HG02840 (cell line): Measurements from ENCODE around the gene TFIP11.

Experiments used
- ATAC-seq: cut with Tn5 transposase; IDR thresholded peaks from one replicate; pipeline ENCODE4 v1.9.1; 2021; ENCODE audit warnings: mild to moderate bottlenecking, moderate library complexity, moderate number of reproducible peaks; ENCODE audit not compliant: unreplicated experiment, low FRiP score

The TFIP11 gene

DNA sequence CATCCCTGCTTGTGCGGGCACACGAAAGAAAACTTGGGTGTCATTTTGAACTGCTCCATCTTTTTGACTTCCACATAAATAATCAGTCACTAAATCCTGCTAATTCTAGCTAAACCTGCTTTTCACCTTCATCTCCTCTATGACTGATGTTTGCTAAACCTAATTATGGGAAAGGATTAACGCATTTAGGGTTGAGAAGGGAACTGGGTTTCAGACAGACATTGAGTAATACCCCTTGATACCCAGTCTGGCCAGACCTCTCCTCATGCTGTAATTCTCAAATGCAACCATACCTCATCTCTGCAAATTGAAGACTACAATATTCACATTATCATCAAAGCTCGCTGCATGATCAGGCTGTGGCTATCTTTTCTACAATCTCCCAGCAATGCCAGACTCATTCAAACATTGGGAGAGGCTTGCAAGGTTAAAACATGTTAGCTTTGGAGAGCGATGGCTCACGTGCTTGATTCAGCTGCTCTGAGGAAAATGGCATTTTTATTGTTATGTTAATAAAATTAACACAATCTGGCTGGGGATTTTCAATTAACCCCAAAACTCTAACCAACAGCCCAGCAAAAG lies 31.1 kb downstream of the TFIP11 start:
- ATAC-seq = no peak

DNA sequence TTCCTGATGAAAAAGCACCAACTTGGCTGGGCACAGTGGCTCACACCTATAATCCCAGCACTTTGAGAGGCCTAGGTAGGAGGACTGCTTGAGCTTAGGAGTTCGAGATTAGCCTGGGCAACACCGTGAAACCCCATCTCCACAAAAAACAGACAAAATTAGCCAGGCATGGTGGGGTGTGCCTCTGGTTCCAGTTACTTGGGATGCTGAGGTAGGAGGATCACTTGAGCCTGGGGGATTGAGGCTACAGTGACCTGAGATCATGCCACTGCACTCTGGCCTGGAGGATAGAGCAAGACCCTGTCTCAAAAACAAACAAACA lies 31.7 kb downstream of the TFIP11 start:
- no peak for ATAC-seq

DNA sequence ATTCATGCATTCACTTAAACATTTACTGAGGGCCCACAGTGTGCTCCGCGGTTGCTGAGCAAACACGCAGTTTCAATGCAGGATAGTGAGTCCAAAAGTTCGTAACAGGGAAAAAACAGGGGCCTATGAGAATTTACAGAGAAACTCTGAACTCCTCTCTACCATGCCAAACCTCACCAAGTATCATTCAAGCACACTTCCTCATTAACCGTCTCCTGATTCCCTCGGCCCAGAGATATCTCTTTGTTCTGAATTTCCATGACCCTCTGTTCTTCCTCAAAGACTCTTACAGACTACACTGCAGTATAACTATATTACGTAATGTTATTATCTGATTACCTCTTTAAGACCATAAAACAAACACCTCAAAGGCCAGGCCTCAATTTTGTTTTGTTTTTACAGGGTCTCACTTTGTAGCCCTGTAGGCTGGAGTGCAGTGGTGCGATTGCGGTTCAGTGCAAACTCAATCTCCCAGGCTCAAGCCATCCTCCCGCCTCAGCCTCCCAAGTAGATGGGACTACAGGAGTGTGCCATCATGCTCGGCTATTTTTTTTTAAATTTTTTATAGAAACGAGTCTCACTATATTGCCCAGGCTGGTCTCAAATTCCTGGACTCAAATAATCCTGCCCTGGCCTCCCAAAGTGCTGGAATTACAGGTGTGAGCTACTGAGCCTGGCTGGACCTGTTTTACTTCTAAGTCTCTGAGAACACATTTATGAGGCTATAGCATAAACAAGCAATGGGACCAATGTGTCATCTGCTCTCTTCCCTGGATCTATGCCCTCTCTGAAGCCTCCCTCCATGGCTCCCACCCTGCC lies 32.3 kb downstream of the TFIP11 start:
- ATAC-seq = no peak

DNA sequence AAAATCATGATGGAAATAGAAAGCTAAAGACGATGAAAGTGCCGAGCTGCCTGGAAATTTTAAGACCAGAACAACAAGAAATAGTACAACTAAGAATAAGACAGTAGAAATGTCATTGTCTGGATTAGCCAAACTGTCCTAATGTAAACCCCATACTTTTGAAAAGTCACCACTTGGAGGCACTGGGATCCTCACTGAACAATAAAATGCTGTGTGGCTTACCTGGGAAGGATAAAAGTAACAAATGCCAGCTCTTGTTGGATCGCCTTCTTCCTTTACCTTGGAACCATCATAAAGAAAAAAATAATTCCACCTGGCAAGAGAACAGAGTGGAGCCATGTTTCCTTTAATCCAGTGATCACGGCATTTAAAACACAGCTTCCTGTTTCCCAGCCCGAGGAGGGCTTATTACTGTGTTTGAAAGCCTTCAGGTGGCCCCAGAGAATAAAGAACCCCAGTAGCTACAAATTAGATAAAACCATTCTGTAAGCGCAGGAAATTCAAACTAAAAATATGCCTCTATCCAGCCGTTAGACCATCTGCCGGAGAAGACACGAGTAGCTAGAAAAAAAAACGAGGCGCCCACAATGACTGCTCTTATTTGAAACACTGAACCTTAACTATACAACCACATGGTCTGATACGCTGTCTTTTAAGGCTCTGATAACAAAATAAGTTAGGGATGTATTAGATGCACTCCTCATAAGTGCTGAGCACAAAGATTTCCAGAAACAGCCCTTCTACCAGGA lies 33.1 kb downstream of the TFIP11 start:
- ATAC-seq = no peak

DNA sequence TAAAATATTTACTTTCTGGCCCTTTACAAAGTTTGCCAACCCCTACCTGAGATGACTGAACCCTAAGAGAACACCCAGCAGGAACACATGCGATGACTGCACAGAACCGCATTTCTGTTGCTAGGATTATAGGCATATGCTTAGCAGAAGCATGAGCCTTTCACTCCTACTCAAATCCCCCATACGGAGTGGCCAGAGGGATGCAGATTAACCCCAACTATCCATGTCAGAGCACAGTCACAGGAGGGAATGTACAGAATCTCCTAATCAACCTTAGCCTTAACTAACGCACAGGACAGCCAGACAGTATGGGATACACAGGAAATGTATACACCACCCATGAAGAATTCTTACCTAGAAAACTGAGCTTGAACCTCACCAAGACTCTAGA lies 34.9 kb downstream of the TFIP11 start:
- ATAC-seq = no peak

DNA sequence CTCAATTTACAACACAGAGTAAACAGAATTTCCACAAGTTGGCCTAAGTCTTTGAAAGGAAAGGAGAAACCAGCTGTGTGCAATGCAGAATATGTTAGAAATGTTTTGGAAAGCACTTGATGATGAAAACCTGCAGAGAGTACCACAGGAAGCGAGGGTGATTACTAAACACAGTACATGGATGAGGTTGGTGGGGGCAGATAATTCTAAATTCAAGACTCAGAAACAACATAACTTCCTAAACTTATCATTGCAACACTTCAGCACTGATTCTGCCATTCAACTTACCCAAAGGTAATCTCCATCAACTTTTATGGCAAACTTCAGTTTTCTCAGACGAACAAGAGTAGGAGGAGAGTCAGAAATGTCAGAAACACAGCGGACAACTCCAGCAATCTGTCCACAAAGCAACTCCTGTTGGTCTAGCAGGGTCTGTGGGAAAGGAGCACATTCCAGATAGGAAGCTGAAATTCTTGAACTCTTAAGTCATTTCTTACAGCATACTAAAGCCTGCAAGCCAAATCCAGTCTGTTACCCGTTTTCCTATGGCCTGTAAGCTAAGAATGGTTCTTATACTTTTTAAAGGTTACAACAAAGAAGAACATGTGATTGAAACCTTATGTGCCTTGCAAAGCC lies 35.5 kb downstream of the TFIP11 start:
- ATAC-seq = no peak

DNA sequence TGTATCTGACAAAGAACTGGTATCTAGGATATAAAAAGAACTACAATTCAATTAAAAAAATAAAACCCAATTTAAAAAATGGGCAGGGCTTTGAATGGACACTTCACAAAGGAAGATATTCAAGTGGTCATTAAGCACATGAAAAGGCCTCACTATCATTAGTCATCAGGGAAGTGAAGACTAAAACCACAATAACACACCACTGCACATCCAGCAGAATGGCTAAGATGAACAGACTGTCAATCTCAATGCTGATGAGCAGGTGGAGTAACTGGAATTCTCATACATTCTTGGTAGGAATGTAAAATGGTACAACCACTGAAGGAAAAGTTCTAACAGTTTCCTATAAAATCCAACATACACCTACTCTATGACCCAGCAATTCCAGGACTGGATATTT lies 37.6 kb downstream of the TFIP11 start:
- ATAC-seq = no peak

DNA sequence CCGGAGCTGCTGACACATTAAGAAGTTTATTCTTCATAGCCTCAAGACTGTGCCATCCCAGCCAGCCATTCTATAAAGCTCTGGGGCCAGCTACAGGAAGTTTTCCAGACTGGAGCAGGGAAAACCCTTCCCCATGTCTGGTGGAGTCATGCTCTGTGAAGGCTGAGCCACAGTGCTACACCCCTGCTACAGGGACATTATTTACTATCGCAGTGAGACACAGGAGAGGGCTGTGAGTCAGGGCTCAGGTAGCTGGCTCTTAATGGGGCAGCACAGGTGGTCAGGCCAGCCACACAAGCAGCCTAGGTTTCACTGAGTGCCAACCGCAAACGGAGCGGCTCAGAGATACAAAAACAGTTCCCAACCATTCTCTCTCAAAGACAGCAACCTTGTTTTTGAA lies 40.8 kb downstream of the TFIP11 start:
- no peak for ATAC-seq

DNA sequence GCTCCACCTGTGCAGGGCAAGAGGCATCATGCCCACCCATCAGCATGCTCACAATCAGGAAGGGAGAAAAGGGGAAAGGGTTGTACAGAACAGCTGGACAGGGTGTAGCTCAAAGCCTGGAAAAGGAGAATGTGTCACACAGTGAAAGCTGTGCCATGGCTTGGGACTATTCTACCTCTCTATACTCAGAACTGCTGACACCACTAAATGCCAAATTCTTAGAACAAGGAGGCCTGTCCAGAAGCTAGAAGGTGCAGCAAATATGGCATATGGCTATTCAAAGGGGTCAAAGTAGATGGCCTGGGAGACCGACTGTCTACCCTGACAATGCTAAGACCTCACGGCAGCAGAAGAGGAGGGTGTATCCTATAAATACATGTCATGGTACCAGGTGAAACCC lies 41.5 kb downstream of the TFIP11 start:
- no peak for ATAC-seq

DNA sequence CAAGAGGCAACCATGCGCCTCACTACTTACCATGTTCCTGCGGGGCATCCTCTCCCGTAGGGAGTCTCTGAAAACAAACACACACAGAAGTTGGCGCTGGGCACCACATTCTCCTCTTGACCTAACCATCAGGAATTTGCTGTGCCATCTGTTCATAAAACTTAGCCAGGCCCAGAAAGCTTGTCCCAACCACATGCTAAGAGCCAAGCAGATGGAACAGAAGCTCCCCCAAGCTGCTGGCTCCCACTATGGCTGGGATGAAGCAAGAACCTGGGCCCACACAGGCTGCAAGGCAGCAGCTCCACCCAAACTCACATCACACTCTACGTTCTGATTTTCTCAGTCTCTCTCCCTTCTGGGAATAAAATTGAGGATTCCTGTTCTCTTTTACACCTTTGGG lies 46.1 kb downstream of the TFIP11 start:
- ATAC-seq = no peak

DNA sequence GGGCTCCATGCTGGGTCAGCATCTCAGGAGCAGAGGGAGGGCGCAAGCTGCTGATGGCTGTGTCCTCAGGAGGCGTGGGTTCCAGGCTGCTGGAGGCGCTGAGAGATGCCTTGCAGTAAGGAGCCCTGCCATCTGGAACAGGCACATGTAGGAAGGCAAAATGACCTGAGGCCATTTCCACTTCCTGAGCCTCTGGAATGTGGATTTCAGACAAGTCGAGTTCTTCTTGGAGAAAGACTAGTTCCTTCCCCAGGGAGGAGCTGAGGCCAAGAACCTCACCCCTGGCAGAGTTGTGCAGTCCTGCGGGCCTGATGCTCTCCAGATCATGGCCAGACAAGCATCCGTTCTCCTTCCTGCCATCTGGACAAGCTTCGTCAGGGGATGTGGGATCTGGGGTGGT lies 48.0 kb downstream of the TFIP11 start:
- no peak for ATAC-seq

DNA sequence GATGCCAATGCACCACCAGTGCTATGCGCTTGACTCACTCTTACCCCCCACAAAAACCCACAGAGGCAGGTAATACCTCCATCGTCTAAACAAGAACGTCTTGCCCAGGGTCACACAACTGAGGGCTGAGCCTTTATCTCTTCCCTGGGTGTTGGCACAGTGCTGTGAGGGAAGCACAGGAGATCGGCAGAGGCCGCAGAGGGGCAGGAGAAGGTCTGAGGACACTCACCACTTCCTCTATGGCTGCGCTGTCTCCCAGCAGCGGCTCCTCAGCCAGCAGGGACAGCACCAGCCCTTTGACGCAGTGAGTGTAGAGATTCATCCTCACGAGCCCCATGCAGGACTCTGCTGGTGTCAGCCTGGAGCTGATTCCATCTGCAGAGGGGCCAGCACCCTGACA lies 48.6 kb downstream of the TFIP11 start:
- no peak for ATAC-seq

DNA sequence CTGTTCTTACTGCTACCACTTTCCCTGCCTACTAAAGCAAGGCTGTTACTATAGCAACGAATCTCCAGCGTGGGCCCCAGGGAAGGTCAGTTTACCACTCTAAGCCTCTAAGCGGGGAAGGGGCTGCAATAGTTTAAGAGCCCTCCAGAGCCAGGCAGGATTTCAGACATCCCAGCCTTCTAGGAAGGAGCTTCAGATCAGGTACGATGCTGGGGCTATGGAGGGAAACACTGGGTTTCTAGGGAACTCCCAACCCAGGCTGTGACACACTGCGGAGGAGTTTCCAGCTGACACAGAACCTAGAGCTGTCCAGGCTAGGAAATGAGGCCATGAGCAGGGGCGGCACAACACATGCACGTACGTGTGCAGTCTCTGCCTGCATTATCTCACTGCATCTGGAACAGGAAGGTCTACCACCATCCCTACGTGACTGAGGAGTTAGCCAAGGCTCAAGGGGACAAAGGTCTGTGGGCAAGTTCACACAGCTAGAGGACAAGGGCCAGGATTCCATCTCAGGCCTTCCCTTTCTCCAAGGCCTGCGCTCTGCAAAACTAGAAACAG lies 49.1 kb downstream of the TFIP11 start:
- ATAC-seq = no peak

DNA sequence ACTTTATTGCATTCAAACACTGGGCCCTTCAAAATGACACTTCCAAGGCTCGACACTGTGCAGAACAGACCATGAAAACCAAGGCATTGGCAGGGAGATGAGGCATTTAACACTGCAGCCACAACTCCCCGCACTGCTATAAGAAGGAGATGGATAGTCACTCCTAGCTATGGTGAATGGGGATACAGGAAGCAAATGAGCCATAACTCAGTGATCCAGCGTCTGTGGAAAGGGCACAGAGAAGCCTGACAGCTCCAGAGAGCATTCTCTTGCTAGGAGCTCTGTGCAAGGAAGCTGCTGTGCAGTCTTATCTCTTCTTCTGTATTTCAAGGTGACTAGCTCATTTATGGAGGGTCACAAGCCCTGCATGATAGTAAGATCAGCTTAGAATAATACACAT lies 49.6 kb downstream of the TFIP11 start:
- ATAC-seq = no peak

DNA sequence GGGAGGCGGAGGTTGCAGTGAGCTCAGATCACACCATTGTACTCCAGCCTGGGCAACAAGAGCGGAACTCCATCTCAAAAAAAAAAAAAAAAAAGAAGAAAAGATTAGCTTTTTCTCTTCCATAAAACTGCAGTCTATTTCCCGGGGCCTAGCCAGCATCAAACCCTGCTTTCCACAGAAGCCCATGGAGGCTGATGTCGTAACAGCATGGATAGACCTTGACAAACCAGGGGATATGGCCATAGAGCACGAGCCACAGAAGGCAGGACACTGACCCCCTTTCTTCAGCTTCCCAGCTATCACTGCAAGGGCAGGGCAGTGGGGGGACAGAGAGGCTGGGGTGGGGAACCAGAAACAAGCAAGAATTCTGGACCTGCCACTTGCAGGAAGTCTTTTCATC lies 50.2 kb downstream of the TFIP11 start:
- ATAC-seq = no peak

DNA sequence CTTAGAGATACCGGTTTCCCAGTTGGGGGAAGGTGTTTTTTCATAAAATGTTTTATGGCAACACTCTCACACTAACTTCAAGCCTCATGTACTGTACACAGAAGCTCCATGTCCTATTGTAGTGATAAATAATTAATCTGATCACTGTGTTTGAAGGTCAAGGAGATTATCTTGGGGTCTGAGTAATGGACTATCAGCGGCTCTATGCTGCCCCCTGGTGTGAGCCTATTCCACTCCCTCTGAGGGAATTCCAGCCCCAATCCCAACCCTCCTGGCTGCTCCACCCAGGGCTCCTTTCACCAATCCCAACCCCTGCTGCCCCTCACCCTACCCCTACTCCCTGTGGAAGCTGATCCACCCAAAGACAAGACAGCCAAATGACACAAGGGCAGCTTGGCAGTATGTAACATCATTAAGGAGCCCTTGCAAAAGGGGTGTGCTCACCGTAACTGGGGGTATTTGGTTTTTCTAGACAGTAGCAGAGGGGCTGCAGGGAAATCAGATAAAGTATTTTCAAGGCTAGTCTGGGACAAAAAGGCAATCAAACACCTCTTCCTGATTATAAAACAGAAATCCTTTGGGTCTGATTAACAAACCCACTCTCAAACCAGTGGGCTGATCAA lies 51.0 kb downstream of the TFIP11 start:
- no peak for ATAC-seq

DNA sequence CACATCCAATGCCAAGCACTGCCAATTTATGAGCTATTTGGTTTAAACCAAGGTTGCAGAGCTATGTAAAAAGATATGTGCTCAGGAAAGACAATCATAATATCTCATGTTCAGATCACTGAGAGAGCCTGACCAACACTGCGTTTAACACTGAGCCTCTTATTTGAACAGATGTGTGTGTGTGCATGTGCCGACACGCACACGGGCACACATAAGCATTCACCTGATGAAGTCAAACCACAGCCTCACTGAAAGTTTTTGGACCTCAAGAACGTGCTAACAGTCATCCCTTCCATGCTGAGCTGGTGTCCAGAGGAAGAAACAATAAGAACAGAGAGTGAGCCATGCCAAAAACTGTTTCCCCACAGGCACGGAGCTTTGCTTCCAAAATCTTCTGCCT lies 52.1 kb downstream of the TFIP11 start:
- no peak for ATAC-seq

DNA sequence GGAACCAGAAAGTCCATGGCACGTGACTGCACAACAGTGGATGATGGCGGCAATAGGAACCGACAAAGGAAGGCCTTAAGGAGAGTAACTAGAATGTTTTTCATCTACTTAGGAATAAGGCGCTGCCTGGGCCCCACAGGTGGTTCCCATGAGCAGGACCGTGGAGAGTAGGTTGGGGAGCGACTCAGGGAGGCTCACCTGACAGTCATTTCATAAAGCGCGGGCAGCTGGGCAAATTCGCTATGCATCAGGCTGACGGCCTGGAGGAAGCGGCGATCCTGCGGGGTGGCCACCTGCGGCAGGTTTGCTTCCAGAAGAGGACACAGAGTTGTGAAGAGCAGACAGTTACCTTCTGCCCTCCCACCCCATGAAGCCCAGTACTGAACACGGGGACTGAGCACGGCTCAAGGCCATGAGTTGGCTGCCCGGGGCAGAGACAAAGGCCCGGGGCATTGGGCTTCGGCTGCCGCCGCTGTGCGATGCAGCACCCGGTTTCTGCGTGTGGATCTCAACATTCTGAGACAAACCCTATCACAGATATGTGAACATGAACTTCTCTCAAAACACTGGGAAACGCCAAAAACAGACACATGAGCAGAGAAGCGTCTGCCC lies 54.5 kb downstream of the TFIP11 start:
- no peak for ATAC-seq

DNA sequence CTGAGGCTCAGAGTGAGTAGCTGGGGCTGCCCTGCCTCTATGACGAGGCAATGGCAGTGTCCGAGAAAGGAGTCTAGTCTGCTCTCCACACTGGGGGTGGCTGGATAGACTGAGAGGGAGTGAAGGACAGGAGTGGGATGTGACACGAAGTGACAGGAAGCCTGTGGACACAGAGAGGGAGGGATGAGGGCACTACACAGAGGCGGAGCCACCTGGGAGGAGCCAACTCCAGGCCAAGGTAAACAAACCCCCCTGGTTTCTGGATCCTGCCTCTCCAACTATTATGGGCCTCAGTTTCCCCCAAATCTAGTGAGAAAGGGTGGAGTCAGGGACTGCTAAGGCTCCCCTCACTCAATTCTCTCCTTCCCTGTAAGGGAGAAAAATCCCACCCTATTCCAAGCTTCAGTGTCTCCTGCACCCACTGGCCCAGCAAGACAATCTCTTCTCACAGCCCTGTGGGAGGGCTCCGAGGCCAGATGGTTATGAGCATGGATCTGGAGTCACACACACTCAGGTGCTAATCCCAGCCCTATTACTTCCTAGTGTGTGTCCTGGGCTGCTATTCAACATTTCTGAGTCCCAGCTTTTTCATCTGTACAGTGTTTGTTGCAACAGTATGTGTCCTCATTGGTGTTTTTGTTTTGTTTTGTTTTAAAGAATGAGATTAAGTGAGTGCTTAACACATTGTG lies 58.3 kb downstream of the TFIP11 start:
- ATAC-seq = no peak

DNA sequence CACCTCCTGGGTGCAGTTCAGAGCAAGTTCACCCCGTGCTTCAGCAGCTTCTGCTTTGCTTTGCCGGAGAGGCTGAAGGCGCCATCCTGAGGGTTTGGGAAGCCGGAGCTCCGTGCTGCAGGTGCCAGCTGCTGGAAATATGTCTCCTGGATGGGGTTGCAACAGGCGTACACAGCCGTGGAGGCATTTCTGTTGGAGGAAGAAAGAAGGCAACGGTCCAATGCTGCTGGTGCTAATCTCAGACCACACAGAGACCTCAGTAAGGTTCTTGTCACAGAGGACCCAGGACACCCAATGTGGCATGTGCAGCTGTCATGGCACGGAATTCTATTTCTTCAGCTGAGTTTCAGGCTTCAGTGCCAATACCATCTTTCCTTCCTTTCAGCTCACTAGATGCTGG lies 59.1 kb downstream of the TFIP11 start:
- no peak for ATAC-seq
